ENCODE measurements around the gene UBN1.

The UBN1 gene

DNA sequence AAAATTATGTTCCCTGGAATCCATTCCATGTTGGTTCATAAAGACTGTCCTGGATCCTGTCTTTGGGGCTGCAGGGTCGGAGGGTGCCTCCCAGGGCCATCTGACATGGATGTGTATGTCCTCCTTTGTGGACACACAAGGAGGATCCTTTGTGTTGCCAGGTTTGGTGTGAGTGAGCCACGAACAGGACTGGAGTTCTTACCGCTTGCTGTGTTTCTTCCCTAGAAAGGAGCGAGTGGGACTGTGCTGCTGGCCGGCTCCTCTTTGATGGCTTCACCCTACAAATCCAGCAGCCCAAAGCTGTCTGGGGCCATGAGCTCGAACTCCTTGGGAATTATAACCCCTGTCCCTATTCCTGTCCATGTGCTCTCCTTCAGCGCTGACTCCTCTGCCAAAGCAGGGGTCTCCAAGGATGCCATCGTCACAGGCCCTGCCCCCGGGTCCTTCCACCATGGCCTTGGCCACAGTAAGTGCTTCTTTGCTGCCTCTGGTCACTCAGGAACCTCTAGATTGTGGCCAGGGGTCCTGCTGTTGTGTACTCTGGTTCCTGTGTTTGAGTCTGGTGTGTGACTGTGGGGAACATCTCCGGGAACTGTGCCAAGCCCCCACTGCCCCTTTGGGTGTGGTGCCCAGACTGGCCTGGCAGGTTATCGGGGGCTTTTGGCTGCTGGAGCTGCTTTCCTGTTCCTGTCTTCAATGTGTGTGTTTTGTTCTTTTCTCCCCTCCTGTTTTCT lies 29.5 kb downstream of the UBN1 start:
- H4K20me1 ChIP-seq (ENCODE audit: insufficient read depth, low read length), result peaks cover 13% of the 10 kb centered on the region
- H3K9ac ChIP-seq (ENCODE audit: low read depth, low read length), result no peak overlapping the region
- no peaks in the 10 kb centered on the region for H3K4me1 ChIP-seq (ENCODE audit: insufficient read depth, low read length)
- H3K4me3 ChIP-seq (ENCODE audit: low read depth in 1 of 2, low read length in 2 of 2), result no peak overlapping the region
- no peak overlapping the region for H3K27ac ChIP-seq (ENCODE audit: low read length)
- no peak for TF ChIP-seq EZH2 (IDR thresholded peaks at IDR 0.05; ENCODE audit: borderline replicate concordance, low read depth, low read length, severe bottlenecking)
- no peak for TF ChIP-seq CTCF (IDR thresholded peaks at IDR 0.05; ENCODE audit: borderline replicate concordance, extremely low read depth, low read length, poor library complexity, severe bottlenecking)
- H3K9me3 ChIP-seq (ENCODE audit: insufficient read depth, low read length, severe bottlenecking), result no peaks in the 10 kb centered on the region
- H3K27me3 ChIP-seq (ENCODE audit: insufficient read depth, low read length, poor library complexity), result no peaks in the 10 kb centered on the region
- no peak overlapping the region for H2AFZ ChIP-seq (ENCODE audit: low read depth, low read length)
- no peaks in the 10 kb centered on the region for H3K79me2 ChIP-seq (ENCODE audit: insufficient read depth, low read length)
- DNase-seq, result no peak
- ATAC-seq (ENCODE audit: insufficient read depth, low read depth), result no peak
- H3K36me3 ChIP-seq (ENCODE audit: insufficient read depth, low read length), result peaks cover 91% of the 10 kb centered on the region
- no peak overlapping the region for H3K4me2 ChIP-seq (ENCODE audit: insufficient read depth, low read length)

- TF ChIP-seq EZH2 (IDR thresholded peaks at IDR 0.05; ENCODE audit: borderline replicate concordance, low read depth, low read length, severe bottlenecking) (no peak), CTCF (IDR thresholded peaks at IDR 0.05; ENCODE audit: borderline replicate concordance, extremely low read depth, low read length, poor library complexity, severe bottlenecking) (no peak)
- H3K9ac ChIP-seq (ENCODE audit: low read depth, low read length), result no peak overlapping the region
- peaks cover 92% of the 10 kb centered on the region for H3K36me3 ChIP-seq (ENCODE audit: insufficient read depth, low read length)
- no peaks in the 10 kb centered on the region for H3K4me1 ChIP-seq (ENCODE audit: insufficient read depth, low read length)
- DNase-seq (no peak), ATAC-seq (ENCODE audit: insufficient read depth, low read depth) (no peak)
- no peak overlapping the region for H3K4me3 ChIP-seq (ENCODE audit: low read depth in 1 of 2, low read length in 2 of 2)
- no peaks in the 10 kb centered on the region for H3K27me3 ChIP-seq (ENCODE audit: insufficient read depth, low read length, poor library complexity)
- no peak overlapping the region for H2AFZ ChIP-seq (ENCODE audit: low read depth, low read length)
- H3K4me2 ChIP-seq (ENCODE audit: insufficient read depth, low read length), result no peak overlapping the region
- no peaks in the 10 kb centered on the region for H3K9me3 ChIP-seq (ENCODE audit: insufficient read depth, low read length, severe bottlenecking)
- no peaks in the 10 kb centered on the region for H3K79me2 ChIP-seq (ENCODE audit: insufficient read depth, low read length)
- no peak overlapping the region for H3K27ac ChIP-seq (ENCODE audit: low read length)
- H4K20me1 ChIP-seq (ENCODE audit: insufficient read depth, low read length), result peaks cover 13% of the 10 kb centered on the region
Measured at GRCh38 chr16:4877380-4877685, 30.1 kb downstream of the UBN1 start.

DNA sequence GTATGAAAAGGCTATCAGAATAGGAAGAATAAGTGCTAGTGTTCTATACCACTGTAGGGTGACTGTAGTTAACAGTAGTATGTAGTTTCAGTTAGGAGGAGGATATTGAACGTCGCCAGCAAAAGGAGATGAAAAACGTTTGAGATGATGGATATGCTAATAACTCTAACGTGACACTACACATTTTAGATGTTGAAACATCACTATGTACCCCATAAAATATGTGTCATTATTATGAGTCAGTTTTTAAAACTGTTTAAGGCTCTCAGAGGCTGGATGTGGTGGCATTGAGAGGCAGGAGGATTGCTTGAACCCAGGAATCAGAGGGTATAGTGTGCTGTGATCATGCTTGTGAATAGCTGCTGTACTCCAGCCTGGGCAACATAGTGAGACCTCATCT lies 31.8 kb downstream of the UBN1 start:
- no peak for TF ChIP-seq CTCF (IDR thresholded peaks at IDR 0.05; ENCODE audit: borderline replicate concordance, extremely low read depth, low read length, poor library complexity, severe bottlenecking)
- no peak for TF ChIP-seq EZH2 (IDR thresholded peaks at IDR 0.05; ENCODE audit: borderline replicate concordance, low read depth, low read length, severe bottlenecking)

More for the DNA sequence above, 31.8 kb downstream of the UBN1 start:
- Histone ChIP-seq H3K9me3 (ENCODE audit: insufficient read depth, low read length, severe bottlenecking) (no peaks in the 10 kb centered on the region), H3K4me1 (ENCODE audit: insufficient read depth, low read length) (no peaks in the 10 kb centered on the region), H3K4me2 (ENCODE audit: insufficient read depth, low read length) (no peak overlapping the region), H3K36me3 (ENCODE audit: insufficient read depth, low read length) (peaks cover 93% of the 10 kb centered on the region), H3K27me3 (ENCODE audit: insufficient read depth, low read length, poor library complexity) (no peaks in the 10 kb centered on the region), H3K9ac (ENCODE audit: low read depth, low read length) (no peak overlapping the region), H3K27ac (ENCODE audit: low read length) (no peak overlapping the region), H2AFZ (ENCODE audit: low read depth, low read length) (no peak overlapping the region), H3K79me2 (ENCODE audit: insufficient read depth, low read length) (no peaks in the 10 kb centered on the region), H4K20me1 (ENCODE audit: insufficient read depth, low read length) (peaks cover 28% of the 10 kb centered on the region), H3K4me3 (ENCODE audit: low read depth in 1 of 2, low read length in 2 of 2) (no peak overlapping the region)
- no peak for DNase-seq
- ATAC-seq (ENCODE audit: insufficient read depth, low read depth), result no peak

Data from DND-41 (cell line).